Muscle of back (tissue), 11 donors: ENCODE results near the gene MAPK7. TPM values are rescaled to one million over a fixed set of nuclear protein-coding genes. Genes with fewer than 3 reads are reported as not detected.

Experiments used
- DNase-seq, 3 donors: peaks; one replicate each; pipeline versions ENCODE4 v3.0.0 to v3.0.0-alpha.2; 2013
- polyA plus RNA-seq, 10 donors: library from polyadenylated mRNA; unstranded; fragments of 120-200 nt; gene quantifications; one replicate each; pipeline ENCODE4 v1.2.1, GENCODE V29; 2013; ENCODE audit not compliant: insufficient read length in 10 of 10

The MAPK7 gene
- polyA plus RNA-seq, 10 donors, result 18.3 to 27.3 (median 22.5) TPM

DNA sequence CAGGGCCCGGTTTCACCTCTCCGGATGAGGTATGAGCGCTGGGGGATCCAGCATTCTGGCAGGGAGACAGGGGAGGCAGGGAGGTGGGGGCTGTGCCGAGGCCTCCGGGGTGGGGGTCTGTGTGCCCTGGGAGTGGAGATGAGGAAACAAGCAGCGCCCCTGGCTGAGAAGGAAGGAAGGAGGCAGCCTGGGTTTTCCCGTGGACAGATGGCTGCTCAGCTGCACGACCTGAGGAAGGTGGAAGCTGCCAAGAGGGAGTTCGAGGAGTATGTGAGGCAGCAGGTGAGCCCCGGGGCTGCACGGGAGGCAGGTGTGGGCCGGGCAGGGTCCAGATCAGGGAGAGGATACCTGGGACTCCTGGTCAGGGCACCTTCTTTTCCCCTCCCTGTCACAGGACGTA, 37.0 kb downstream of the MAPK7 start:
- no peak for DNase-seq

- DNase-seq, result no peak
These were observed 37.8 kb downstream of the MAPK7 start for GRCh38 chr17:19415806-19416775.

DNA sequence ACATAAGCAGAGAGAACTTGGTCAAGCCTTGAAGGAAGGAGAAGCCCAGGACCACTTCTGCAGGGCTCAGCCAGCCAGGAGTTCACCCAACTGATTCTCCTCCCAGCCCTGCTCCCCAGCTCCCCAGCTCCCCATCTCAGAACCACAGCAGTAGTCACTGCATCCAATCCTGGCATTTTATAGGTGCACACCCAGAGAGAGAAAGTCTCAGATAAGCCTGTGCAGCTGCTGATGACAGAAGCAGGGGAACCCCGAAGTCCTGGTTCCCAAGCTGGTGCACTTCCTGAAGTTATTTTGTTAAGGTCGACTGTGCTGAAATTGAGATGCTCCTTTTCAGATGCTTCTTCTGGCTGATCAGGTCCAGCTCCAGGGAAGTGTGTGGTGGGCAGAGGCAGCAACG, 39.3 kb downstream of the MAPK7 start:
- no peak for DNase-seq

DNA sequence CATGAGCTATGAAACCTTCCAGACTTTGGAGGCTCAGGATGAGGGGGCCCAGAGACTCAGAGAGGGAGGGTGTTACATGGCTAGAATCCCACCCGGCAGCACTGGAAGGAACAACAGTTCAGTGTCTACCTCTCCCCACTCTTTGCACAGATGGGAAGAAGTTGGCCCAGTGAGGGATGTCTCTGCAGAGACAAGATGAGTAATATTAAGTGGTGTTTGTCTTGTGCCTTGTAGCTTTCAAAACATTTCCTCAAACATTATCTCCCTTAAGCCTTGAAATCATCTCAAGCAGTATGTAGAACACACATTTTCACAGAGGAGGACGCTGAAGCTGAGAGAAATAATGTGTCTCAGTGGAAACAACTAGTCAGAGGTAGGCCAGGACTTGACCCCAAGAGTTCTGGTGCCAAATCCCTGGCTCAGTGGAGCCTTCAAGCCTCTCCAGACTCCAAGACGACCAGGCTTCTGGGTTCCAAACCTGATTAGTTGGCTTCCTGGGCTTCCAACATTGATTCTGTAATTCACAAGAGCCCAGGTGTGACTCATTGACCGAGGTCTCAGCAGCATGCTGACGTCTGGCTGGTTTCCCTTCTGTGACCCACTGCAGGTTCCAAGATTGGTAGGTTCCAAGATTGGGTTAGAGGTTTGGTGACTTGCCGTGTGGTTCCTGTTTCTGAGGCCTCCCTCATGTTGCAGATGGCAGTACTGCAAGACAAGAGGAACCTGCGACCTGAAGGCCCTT, 40.1 kb downstream of the MAPK7 start:
- DNase-seq, result peak in 1 of 3 donors; percentile 69

DNA sequence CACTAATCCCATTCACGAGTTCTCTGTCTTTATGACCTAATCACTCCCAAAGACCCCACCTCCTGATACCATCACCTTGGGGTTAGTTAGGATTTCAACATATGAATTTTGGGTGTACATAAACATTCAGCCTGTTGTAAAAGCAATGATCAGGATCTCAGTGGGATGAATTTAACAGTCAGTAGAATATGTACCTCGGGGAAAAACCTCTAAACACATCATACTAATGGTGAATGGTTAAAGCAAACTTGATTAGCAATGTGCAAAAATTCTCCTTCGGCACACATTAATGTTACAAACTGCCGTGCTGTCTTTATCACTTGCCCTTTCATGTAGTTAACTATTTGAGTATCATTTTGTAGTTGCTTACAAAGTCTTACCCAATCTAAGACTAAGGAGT, 42.9 kb downstream of the MAPK7 start:
- no peak for DNase-seq

- DNase-seq, result no peak
These were observed 43.6 kb downstream of the MAPK7 start for GRCh38 chr17:19421926-19422325.

GRCh38 chr17:19424934-19425868, 46.9 kb downstream of the MAPK7 start:
- no peak for DNase-seq

GRCh38 chr17:19426631-19427030, 48.3 kb downstream of the MAPK7 start:
- DNase-seq, result no peak

DNA sequence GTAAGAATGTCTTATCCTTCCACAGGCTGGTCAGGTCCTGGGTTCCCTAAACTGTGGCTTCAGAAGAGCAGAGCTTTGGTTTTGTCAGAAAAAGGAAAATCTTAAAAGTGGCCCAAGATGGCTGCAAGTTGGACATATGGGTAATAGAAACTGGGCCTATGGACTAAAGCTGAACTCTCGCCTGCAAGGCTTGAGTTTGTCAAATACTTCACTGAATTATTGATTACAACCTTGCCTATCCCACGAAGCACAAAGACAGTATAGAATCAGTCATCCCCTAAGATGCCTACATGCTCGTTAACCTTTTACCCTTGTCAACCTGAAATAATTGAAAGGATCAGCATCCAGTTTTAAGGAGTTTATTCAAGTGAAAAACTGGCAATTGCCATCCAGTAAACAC, 53.4 kb downstream of the MAPK7 start:
- no peak for DNase-seq

Other genes with a start within 250 kb of the MAPK7 start
- gene EPN2, start 141.1 kb upstream of the MAPK7 start, polyA plus RNA-seq, result 10 to 100 TPM; 23.0 to 33.8 (median 27.6) TPM
- 1 to 10 TPM; 4.9 to 9.4 (median 5.6) TPM for gene B9D1, start 15.8 kb upstream of the MAPK7 start, polyA plus RNA-seq
- 100 to 1,000 TPM; 247 to 372 (median 275) TPM for gene MFAP4, start 8.7 kb downstream of the MAPK7 start, polyA plus RNA-seq
- gene RNF112, start 32.7 kb downstream of the MAPK7 start, polyA plus RNA-seq, result 1 to 10 TPM; 1.8 to 5.1 (median 3.7) TPM
- 1 to 10 TPM in 9 of 10 donors, under 1 TPM in 1; 0.62 to 3.1 (median 1.5) TPM for gene SLC47A1, start 155.4 kb downstream of the MAPK7 start, polyA plus RNA-seq